ENCODE data around the gene CASK. TPM values are rescaled to one million over a fixed set of nuclear protein-coding genes. Genes with fewer than 3 reads are reported as not detected.

The CASK gene
- total RNA-seq, 2 donors from 2014 or later = 15.0 to 17.0 TPM

- Histone ChIP-seq H3K27me3 (no peaks in the 10 kb centered on the region), H3K9me3 (no peaks in the 10 kb centered on the region), H3K36me3 (no peaks in the 10 kb centered on the region), H3K27ac (no peak overlapping the region), H3K4me3 (no peak overlapping the region), H3K4me1 (no peaks in the 10 kb centered on the region)
- no peak for DNase-seq (ENCODE audit: low spot score)
- TF ChIP-seq CTCF (IDR thresholded peaks at IDR 0.05) = no peak
Observed at GRCh38 chrX:41870719-41871151, 52.6 kb downstream of the CASK start.

DNA sequence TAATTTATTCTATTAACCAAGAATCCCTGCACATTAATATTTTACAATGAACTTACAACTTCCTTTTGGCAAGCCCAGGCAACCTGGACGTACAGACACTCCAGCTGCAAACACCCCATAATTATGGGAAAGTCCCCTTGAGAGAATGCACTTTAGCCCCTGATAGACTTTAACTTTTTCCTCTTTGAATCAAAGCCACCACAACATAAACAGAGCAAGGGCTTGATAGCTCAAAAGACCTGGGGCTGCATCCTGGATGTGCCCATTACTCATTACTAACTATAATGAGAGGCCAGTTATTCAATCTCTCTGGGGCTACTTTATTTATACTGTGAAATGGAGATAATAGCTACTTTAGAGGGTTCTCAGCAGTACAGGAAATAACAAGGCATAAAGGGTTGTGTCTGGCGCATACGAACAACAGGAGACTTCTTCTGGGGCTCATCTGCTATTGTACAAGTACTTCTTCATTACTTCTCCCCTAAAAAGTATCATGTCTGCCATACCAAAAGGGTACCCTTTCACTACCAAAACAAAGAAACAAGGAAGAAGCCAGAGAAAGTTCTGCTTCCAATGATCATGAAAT is 54.9 kb downstream of the CASK start:
- Histone ChIP-seq H3K9me3 (no peaks in the 10 kb centered on the region), H3K27me3 (no peaks in the 10 kb centered on the region), H3K4me3 (no peak overlapping the region), H3K36me3 (no peaks in the 10 kb centered on the region), H3K27ac (no peak overlapping the region), H3K4me1 (no peaks in the 10 kb centered on the region)
- TF ChIP-seq CTCF (IDR thresholded peaks at IDR 0.05) = no peak
- no peak for DNase-seq (ENCODE audit: low spot score)

GRCh38 chrX:41863343-41864203 is 59.8 kb downstream of the CASK start:
- Histone ChIP-seq H3K4me3 (no peak overlapping the region), H3K4me1 (no peaks in the 10 kb centered on the region), H3K27ac (no peak overlapping the region), H3K9me3 (no peaks in the 10 kb centered on the region), H3K36me3 (no peaks in the 10 kb centered on the region), H3K27me3 (no peaks in the 10 kb centered on the region)
- no peak for TF ChIP-seq CTCF (IDR thresholded peaks at IDR 0.05)
- no peak for DNase-seq (ENCODE audit: low spot score)

DNA sequence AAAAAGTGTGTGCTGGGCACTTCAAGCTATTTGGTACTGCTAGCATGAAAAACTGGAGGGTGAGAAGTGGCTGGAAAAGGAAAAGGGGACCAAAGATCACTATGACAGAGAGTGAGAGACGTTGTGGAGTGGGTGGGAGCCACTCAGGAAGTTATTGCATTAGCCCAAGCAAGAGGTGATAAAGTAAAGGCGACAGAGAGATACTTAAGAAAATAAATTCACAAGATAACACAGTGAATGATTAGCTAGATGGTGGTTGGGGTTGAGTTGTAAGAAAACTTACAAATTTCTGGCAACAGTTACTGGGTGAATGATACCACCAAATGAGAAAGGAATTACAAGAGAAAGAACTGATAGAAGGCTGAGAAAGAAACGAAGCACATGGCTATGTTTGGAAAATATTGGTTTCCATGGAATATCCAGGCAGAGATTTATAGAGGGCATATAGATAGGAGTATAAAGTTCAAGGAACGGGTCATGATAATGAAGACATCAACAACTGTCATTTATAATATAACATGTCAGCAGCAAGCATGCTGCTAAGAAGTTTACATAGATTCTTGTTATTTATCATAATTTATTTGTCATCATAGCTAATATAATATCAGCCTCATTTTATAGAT is 60.7 kb downstream of the CASK start:
- Histone ChIP-seq H3K9me3 (no peaks in the 10 kb centered on the region), H3K36me3 (no peaks in the 10 kb centered on the region), H3K4me1 (no peaks in the 10 kb centered on the region), H3K4me3 (no peak overlapping the region), H3K27me3 (no peaks in the 10 kb centered on the region), H3K27ac (no peak overlapping the region)
- DNase-seq (ENCODE audit: low spot score) = no peak
- no peak for TF ChIP-seq CTCF (IDR thresholded peaks at IDR 0.05)

DNA sequence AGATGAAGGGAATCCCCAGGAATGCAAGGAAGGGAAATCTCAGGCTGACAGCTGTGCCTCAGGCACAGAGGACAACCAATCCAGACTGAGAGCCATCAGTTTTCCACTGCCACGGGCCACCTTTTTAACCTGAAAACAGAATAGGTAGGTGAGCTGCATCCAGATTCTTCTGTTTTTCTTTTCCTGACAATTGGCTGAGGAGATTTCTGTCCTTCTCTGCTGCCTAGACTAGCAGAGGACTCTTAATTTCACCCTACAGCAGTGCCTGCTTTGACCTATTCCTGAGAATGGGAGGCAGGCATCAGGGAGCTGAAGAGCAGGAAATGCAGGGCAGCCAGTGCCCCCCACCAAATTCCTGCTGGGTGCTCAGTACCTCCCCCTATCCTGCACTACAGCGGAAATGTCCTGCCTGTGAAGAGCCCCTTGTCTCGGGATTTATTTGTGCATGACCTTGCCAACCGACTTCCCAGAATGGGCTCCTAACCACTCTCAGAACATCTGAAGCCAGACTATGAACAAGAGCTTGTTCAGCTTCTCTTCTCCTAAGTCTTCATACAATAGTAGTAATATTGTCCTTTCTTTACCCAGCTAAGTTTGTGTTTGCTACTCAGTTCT is 65.1 kb downstream of the CASK start:
- H3K9me3 ChIP-seq = no peaks in the 10 kb centered on the region
- DNase-seq (ENCODE audit: low spot score) = no peak
- H3K36me3 ChIP-seq = no peaks in the 10 kb centered on the region
- no peak for TF ChIP-seq CTCF (IDR thresholded peaks at IDR 0.05)
- H3K27ac ChIP-seq = no peak overlapping the region
- no peaks in the 10 kb centered on the region for H3K4me1 ChIP-seq
- H3K4me3 ChIP-seq = no peak overlapping the region
- H3K27me3 ChIP-seq = no peaks in the 10 kb centered on the region
